ENCODE results near the gene HLA-DMB. TPM values are rescaled to one million over a fixed set of nuclear protein-coding genes. Genes with fewer than 3 reads are reported as not detected.

Gene HLA-DMB
- total RNA-seq, 1 donor from 2014 or later: 1.1 TPM

- Mint-ChIP-seq H3K27me3 (peaks cover 68% of the 10 kb centered on the region), H3K9me3 (ENCODE audit: low read depth) (no peaks in the 10 kb centered on the region), H3K4me3 (ENCODE audit: low read depth) (no peak overlapping the region), H3K36me3 (ENCODE audit: insufficient read depth) (no peaks in the 10 kb centered on the region), H3K27ac (no peak overlapping the region), H3K4me1 (ENCODE audit: low read depth) (no peaks in the 10 kb centered on the region)
- no peak for TF ChIP-seq CTCF (IDR thresholded peaks at IDR 0.05; ENCODE audit: unreplicated experiment)
- no peak for DNase-seq (ENCODE audit: low spot score, unreplicated experiment)
Observed at GRCh38 chr6:32932132-32932868, 8.5 kb downstream of the HLA-DMB start.

GRCh38 chr6:32931211-32931610 lies 9.6 kb downstream of the HLA-DMB start:
- H3K27me3 Mint-ChIP-seq: peaks cover 57% of the 10 kb centered on the region
- no peak for TF ChIP-seq CTCF (IDR thresholded peaks at IDR 0.05; ENCODE audit: unreplicated experiment)

GRCh38 chr6:32922083-32922482 lies 18.7 kb downstream of the HLA-DMB start:
- H3K27ac Mint-ChIP-seq: no peak overlapping the region
- H3K9me3 Mint-ChIP-seq (ENCODE audit: low read depth): no peaks in the 10 kb centered on the region
- H3K27me3 Mint-ChIP-seq: peaks cover 5% of the 10 kb centered on the region
- H3K4me3 Mint-ChIP-seq (ENCODE audit: low read depth): no peak overlapping the region
- no peaks in the 10 kb centered on the region for H3K36me3 Mint-ChIP-seq (ENCODE audit: insufficient read depth)
- no peak for DNase-seq (ENCODE audit: low spot score, unreplicated experiment)
- peaks cover 18% of the 10 kb centered on the region for H3K4me1 Mint-ChIP-seq (ENCODE audit: low read depth)
- no peak for TF ChIP-seq CTCF (IDR thresholded peaks at IDR 0.05; ENCODE audit: unreplicated experiment)

More at GRCh38 chr6:32931211-32931610, 9.6 kb downstream of the HLA-DMB start:
- Mint-ChIP-seq H3K4me1 (ENCODE audit: low read depth) (no peaks in the 10 kb centered on the region), H3K27ac (no peak overlapping the region), H3K9me3 (ENCODE audit: low read depth) (no peaks in the 10 kb centered on the region), H3K36me3 (ENCODE audit: insufficient read depth) (no peaks in the 10 kb centered on the region), H3K4me3 (ENCODE audit: low read depth) (no peak overlapping the region)
- DNase-seq (ENCODE audit: low spot score, unreplicated experiment): no peak

- Mint-ChIP-seq H3K9me3 (ENCODE audit: low read depth) (no peaks in the 10 kb centered on the region), H3K27ac (no peak overlapping the region), H3K27me3 (peaks cover 10% of the 10 kb centered on the region), H3K4me1 (ENCODE audit: low read depth) (peaks cover 18% of the 10 kb centered on the region), H3K36me3 (ENCODE audit: insufficient read depth) (no peaks in the 10 kb centered on the region), H3K4me3 (ENCODE audit: low read depth) (no peak overlapping the region)
- no peak for TF ChIP-seq CTCF (IDR thresholded peaks at IDR 0.05; ENCODE audit: unreplicated experiment)
- no peak for DNase-seq (ENCODE audit: low spot score, unreplicated experiment)
Observed at GRCh38 chr6:32920715-32921114, 20.1 kb downstream of the HLA-DMB start.

GRCh38 chr6:32912951-32913350 lies 27.9 kb downstream of the HLA-DMB start:
- DNase-seq (ENCODE audit: low spot score, unreplicated experiment): no peak
- H3K36me3 Mint-ChIP-seq (ENCODE audit: insufficient read depth): no peaks in the 10 kb centered on the region
- H3K4me1 Mint-ChIP-seq (ENCODE audit: low read depth): peaks cover 1% of the 10 kb centered on the region
- TF ChIP-seq CTCF (IDR thresholded peaks at IDR 0.05; ENCODE audit: unreplicated experiment): no peak
- peaks cover 34% of the 10 kb centered on the region for H3K27me3 Mint-ChIP-seq
- no peaks in the 10 kb centered on the region for H3K9me3 Mint-ChIP-seq (ENCODE audit: low read depth)
- H3K4me3 Mint-ChIP-seq (ENCODE audit: low read depth): no peak overlapping the region
- H3K27ac Mint-ChIP-seq: no peak overlapping the region
